Endothelial cell of coronary artery (primary cell): Measurements from ENCODE around the gene EGLN3. TPM values are rescaled to one million over a fixed set of nuclear protein-coding genes. Genes with fewer than 3 reads are reported as not detected.

Source experiments
- total RNA-seq: library from RNA; depleted of rRNA; stranded (reverse); fragments of >200 nt; gene quantifications from 2 replicates; pipeline ENCODE4 v1.2.3, GENCODE V29; 2014

The EGLN3 gene
- 1.5 and 13.1 TPM in 2 replicates for total RNA-seq

GRCh38 chr14:33950320-33951182 lies at the start of gene EGLN3:
TSS of gene EGLN3 (minus strand) at chr14:33951074. CDS start at chr14:33950752, 322 bp downstream.

